HFF-Myc (cell line): ENCODE results near the gene RAVER1.
"Not testable (repeated sequence)": the region's sequence is repeated elsewhere in the genome, so short reads cannot be mapped to it uniquely, and the experiment has no call there.

Experiments
- DNase-seq: peaks from one replicate; pipeline ENCODE4 v3.0.0-alpha.2; 2011; ENCODE audit warnings: low read depth; ENCODE audit errors: extremely low read depth
- H3K4me3 ChIP-seq: replicated peaks from 2 replicates; pipeline ENCODE4 v1.5.1; 2011; ENCODE audit warnings: low read depth, mild to moderate bottlenecking, control low read depth, low read length
- TF ChIP-seq, protein P1 (sequence below): IDR thresholded peaks from 2 replicates; pipeline ENCODE4 v1.5.1; 2012; ENCODE audit warnings: mild to moderate bottlenecking, low read depth, low read length, control low read depth; ENCODE audit errors: missing control alignments

RAVER1 gene

DNA sequence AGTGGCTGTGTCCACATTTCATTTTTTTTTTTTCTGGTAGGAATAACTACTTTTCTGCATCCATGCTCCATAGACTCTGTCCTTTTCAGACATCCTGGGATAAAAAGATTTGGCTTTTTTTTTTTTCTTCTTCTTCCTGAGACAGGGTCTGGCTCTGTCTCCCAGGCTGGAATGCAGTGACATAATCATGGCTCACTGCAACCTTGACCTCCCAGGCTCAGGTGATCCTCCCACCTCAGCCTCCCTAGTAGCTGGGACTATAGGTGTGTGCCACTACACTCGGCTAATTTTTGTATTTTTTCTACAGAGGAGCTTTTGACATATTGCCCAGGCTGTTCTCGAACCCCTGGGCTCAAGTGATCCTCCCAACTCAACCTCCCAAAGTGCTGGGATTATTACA, 10.2 kb upstream of the RAVER1 start:
- H3K4me3 ChIP-seq = no peak overlapping the region
- no peak for DNase-seq
- TF ChIP-seq, protein P1, sequence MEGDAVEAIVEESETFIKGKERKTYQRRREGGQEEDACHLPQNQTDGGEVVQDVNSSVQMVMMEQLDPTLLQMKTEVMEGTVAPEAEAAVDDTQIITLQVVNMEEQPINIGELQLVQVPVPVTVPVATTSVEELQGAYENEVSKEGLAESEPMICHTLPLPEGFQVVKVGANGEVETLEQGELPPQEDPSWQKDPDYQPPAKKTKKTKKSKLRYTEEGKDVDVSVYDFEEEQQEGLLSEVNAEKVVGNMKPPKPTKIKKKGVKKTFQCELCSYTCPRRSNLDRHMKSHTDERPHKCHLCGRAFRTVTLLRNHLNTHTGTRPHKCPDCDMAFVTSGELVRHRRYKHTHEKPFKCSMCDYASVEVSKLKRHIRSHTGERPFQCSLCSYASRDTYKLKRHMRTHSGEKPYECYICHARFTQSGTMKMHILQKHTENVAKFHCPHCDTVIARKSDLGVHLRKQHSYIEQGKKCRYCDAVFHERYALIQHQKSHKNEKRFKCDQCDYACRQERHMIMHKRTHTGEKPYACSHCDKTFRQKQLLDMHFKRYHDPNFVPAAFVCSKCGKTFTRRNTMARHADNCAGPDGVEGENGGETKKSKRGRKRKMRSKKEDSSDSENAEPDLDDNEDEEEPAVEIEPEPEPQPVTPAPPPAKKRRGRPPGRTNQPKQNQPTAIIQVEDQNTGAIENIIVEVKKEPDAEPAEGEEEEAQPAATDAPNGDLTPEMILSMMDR = no peak

DNA sequence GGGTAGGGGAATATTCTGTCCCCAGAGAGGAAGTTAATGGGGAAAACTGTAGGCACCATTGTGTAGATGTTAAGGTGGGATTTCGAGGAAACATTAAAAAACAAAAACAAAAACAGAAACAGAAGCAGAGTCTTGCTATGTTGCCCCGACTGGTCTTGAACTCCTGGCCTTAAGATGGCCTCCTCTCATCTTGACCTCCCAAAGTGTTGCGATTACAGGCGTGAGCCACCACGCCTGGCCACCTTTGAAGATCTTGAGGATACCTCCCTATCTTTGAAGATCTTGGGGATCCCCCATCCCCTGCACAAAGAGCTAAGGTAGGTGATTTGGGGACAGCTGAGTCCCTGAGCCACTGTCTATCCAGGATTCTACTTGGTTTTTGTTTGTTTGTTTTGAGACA, 6.6 kb upstream of the RAVER1 start:
- TF ChIP-seq, protein P1 = no peak
- no peak overlapping the region for H3K4me3 ChIP-seq

DNA sequence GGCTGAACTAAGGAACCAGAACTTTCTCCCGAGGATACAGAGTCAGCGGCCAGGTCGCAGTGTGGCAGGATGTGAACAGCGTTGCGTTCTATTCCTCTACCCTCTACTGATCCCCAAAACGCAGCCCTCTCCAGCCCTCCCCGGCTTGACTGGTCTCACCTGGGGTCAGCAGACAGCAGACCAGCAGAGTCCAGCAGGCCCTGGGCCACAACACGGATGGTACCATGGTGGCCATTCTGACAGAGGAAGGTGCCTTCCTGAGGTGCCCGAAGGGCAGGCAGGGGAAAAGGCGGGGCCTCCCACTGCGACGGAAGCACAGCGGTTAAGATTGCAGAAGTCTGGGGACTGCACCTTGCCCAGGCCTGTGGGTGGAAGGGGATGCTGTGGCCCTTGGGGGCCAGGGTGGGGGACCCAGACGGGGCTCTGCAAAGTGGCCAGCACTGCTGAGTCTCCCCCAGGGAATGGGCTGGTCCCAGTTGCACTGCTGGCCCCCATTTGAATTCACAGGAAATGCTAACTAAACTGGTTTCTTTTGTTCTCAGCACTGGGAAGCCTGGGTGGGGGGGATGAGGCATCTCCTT, 6.1 kb upstream of the RAVER1 start, which contains the start of gene ICAM3:
Gene ICAM3 (minus strand): TSS at position 245 of the 581 bp plus-strand sequence. CDS start 10 bp downstream, at position 235.
- no peak for DNase-seq
- H3K4me3 ChIP-seq = no peak within 1 kb of the TSS
- TF ChIP-seq, protein P1 = no peak

More for the DNA sequence above, 6.6 kb upstream of the RAVER1 start:
- DNase-seq = no peak

DNA sequence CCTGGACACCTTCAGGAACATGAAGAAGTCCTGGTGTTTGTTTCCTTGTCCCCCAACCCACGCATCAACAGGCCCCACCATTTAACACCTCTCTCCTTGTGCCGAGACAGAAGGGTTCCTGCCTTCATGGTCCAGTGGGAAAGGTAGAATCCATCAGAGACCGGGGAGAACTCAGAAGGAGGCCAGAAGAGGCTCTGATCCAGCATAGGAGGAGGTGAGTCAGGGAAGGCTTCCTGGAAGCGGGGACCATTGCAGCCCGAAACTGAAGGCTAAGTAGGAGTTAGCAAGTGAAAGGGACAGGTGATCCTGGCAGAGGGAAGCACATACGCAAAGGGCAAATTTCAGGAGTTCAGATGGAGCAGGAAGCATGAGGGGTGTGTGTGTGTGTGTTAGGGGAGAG, 5.6 kb upstream of the RAVER1 start:
- no peak overlapping the region for H3K4me3 ChIP-seq
- DNase-seq = no peak
- TF ChIP-seq, protein P1 = no peak

DNA sequence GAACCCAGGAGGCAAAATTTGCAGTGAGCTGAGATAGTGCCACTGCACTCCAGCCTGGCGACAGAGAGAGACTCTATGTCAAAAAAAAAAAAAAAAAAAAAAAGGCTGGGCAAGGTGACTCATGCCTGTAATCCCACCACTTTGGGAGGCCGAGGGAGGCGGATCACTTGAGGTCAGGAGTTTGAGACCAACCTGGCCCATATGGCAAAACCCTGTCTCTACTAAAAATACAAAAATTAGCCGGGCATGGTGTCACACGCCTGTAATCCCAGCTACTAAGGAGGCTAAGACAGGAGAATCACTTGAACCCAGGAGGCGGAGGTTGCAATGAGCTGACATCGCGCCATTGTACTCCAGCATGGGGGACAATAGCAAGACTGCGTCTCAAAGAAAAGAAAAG, 3.4 kb upstream of the RAVER1 start:
- not testable (repeated sequence) for H3K4me3 ChIP-seq, DNase-seq

DNA sequence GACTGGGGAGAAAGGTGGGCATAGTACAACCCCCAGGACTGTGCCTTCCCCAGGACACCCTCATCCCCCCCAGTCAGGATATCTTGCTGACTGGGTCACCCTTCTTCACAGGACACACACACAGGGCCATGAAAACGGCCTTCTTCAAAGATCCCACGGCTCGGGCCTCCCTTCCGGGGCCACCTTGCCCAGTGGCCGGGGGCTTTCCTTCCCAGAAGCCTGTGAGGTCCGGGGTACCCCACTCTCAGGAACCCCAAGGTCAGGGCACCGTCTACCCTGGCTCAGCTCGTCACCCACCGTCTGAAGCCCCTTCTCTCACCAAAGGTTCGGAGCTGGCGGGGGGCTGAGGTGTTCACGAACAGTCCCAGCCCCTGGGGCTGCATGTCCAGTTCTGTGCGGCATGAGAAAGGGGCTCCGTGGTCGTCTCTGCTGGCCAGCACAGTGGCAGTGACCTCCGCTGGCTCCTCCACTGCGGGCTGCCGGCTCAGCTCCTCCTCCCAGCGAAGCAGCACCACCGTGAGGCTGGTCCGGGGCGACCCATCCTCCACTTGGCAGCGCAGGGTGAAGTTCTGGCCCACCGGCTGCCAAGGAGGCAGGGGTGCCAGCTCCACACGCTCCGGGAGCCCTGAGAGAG, 2.1 kb upstream of the RAVER1 start:
- DNase-seq = no peak
- no peak overlapping the region for H3K4me3 ChIP-seq
- TF ChIP-seq, protein P1 = no peak

DNA sequence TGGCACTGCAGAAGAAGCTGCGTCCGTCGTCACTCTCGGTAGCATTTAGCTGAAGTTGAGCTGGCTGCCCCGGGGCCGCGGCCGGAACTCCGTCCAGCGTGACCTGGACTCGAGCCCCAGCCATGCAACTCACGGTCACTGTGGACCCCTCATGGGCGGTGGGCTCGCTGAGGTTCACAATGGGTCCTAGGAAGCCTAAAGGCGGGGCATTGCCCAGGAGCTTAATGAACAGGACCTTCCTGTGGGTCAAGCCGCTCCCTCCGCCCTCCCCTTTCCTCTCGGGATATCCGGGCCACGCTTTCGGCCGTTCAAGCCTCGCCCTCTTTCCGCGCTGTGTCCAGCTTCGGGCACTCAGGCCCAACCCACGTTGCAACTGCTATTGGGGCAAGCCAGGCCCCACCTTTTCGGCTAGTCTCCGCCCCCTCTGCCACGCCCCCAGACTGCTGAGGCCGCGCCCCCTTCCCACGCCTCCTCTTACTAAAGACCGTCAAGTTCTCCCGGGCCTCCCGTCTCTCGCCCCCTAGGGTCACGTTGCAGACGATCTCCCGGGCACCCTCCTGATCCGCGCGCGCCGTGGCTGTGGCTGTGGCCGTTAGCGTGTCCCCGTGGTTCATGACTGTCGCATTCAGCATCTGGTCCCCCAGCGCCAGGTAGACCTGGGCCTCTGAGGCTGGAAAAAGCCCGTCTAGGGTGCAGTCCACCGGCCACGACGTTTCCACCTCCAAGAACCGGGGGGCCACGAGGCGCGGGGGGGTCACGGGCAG, 1.4 kb upstream of the RAVER1 start:
- TF ChIP-seq, protein P1 = no peak
- H3K4me3 ChIP-seq = peak overlapping the region; percentile 87
- peak; percentile 81 for DNase-seq
